Skeletal muscle tissue (tissue), 4 donors: ENCODE measurements around the gene SIRT6. TPM values are rescaled to one million over a fixed set of nuclear protein-coding genes. Genes with fewer than 3 reads are reported as not detected.
A peak's percentile ranks its signal among the peaks of the same experiment; 100 is the strongest.

Experiments used
- H3K27ac ChIP-seq: one replicate; pipeline ENCODE4 v1.7.0; 2013; ENCODE audit warnings: mild to moderate bottlenecking, low read depth, low read length, inconsistent platforms
- H3K27me3 ChIP-seq, 3 donors: one replicate each; pipeline ENCODE4 v1.7.0; 2013; ENCODE audit warnings: low read length in 3 of 3; ENCODE audit not compliant: control insufficient read depth in 3 of 3, insufficient read depth in 3 of 3
- H3K36me3 ChIP-seq, 3 donors: one replicate each; pipeline ENCODE4 v1.7.0; 2013; ENCODE audit warnings: low read length in 3 of 3; ENCODE audit not compliant: control insufficient read depth in 3 of 3, insufficient read depth in 3 of 3
- H3K4me1 ChIP-seq, 3 donors: one replicate each; pipeline ENCODE4 v1.7.0; 2013; ENCODE audit warnings: low read length in 3 of 3, mild to moderate bottlenecking in 3 of 3; ENCODE audit not compliant: control insufficient read depth in 3 of 3, insufficient read depth in 3 of 3
- H3K4me3 ChIP-seq, 3 donors: one replicate each; pipeline ENCODE4 v1.7.0; 2013; ENCODE audit warnings: low read length in 3 of 3
- H3K9ac ChIP-seq, 3 donors: one replicate each; pipeline ENCODE4 v1.7.0; 2013; ENCODE audit warnings: low read length in 3 of 3, mild to moderate bottlenecking in 3 of 3, moderate library complexity in 2 of 3, low read depth in 1 of 3
- H3K9me3 ChIP-seq, 3 donors: one replicate each; pipeline ENCODE4 v1.7.0; 2013; ENCODE audit warnings: low read length in 3 of 3; ENCODE audit not compliant: control insufficient read depth in 3 of 3
- total RNA-seq: library from RNA; depleted of rRNA; stranded (reverse); fragments of >200 nt; gene quantifications from one replicate; pipeline ENCODE4 v1.2.3, GENCODE V29; 2014
- donor health status: Osteomylitis.

The SIRT6 gene
- total RNA-seq, 1 donor from 2014 or later: 9.9 TPM

DNA sequence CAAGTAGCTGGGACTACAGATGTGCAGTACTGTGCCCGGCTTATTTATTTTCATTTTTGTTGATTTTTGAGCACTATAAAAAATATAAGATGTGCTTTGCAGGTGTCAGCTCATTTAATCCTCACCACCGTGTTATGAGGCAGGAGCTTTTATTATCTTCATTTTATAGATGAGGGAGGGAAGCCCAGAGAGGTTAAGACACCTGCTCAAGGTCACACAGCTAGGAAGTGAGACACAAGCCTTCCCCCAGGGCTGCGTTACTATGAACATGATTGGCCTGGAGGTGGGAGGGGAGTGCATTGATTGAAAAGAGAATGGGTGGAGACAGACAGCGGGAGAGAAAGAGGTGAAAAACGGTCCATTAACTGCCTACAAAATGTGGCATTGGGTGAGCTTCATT lies 7.3 kb upstream of the SIRT6 start:
- Histone ChIP-seq H3K27ac (no peak overlapping the region), H3K27me3 (peaks cover 7 to 23% (median 8%) of the 10 kb centered on the region in 3 donors), H3K4me1 (peaks cover 0 to 9% (median 5%) of the 10 kb centered on the region in 3 donors), H3K4me3 (no peak overlapping the region), H3K9me3 (no peaks in the 10 kb centered on the region), H3K36me3 (no peaks in the 10 kb centered on the region), H3K9ac (no peak overlapping the region)

DNA sequence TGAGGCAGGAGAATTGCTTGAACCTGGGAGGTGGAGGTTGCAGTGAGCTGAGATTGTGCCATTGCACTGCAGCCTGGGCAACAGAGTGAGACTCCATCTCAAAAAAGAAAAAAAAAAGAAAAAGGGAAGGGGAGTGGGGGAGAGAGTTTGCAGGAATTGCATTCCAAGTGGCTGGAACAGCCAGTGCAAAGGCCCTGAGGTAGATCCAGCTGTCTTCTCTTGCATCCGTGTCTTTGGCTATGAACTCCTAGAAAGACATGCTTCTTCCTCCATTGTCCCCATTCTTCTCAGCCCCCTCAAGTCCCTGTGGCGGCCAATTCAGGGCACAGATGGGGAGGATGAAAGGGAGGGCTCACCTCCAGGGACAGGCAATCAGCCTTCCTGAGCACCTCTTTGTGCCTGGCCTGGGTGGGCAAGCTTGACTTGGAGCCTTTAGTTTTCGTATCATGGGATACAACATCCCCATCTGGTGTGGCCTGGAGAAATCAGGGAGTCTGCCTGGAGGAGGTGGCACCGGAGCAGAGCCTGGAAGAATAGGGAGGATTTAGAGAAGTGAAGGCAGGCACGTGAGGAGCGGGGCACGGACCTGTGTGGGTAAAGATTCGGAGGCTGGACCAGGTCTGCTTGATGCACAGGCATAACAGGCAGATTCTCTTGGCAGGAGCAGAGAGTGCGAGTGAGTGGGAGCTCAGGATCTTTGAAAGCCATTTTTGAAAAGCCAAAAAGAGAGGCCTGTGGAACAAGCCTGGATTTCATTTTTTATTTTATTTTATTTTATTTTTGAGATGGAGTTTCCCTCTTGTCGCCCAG lies 5.2 kb upstream of the SIRT6 start:
- no peak overlapping the region for H3K9ac ChIP-seq
- no peaks in the 10 kb centered on the region for H3K36me3 ChIP-seq
- peaks cover 10 to 28% (median 20%) of the 10 kb centered on the region in 3 donors for H3K4me1 ChIP-seq
- H3K9me3 ChIP-seq: no peaks in the 10 kb centered on the region
- no peak overlapping the region for H3K4me3 ChIP-seq
- peaks cover 0 to 11% (median 0%) of the 10 kb centered on the region in 3 donors for H3K27me3 ChIP-seq
- no peak overlapping the region for H3K27ac ChIP-seq

DNA sequence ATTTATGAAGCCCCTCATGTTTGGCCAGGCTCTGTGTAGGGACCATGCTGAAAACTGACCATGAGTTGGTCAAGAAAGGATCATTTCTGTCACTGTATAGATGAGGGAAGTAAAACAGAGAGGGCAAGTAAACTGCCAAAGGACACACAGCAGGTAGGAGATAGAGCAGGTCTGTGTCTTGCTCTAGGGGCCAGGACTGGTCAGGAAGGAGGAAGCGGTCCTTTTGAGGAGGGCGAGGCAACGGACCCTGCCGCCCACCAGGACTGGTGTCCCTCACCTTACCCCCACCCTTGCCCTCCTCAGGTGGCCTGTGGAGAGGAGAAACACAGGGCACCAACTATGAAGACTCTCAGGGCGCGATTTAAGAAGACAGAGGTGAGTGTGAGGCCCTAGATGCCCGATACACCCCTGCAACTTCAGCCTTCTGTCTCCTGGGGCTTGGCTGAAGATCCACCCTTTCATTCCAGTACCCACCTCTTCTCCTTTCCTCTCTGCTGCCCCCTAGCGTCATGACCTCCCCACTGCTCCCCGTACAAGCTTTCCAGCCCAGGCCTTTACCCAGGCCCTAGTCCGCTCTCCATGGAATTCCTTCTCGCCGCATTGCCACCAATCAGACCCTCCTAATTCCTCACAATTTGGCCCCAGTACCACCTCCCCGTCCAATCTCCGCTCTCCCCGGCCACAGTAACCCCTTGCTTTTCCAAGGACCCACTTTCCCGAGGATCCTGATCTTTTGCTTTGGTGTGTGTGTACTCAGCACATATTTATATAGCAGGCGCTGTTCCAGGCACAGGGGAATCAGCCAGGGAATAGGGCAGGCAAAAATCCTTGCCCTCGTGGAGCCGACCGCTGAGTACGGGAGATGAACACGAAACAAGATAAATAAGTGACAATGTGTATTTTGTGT lies 4.0 kb upstream of the SIRT6 start:
- H3K9me3 ChIP-seq: no peaks in the 10 kb centered on the region
- no peaks in the 10 kb centered on the region for H3K36me3 ChIP-seq
- H3K9ac ChIP-seq: peak overlapping the region; percentile 32 to 80 (median 51)
- no peak overlapping the region for H3K27ac ChIP-seq
- H3K4me1 ChIP-seq: peaks cover 16 to 36% (median 27%) of the 10 kb centered on the region in 3 donors
- H3K4me3 ChIP-seq: no peak overlapping the region
- H3K27me3 ChIP-seq: peaks cover 0 to 9% (median 0%) of the 10 kb centered on the region in 3 donors

DNA sequence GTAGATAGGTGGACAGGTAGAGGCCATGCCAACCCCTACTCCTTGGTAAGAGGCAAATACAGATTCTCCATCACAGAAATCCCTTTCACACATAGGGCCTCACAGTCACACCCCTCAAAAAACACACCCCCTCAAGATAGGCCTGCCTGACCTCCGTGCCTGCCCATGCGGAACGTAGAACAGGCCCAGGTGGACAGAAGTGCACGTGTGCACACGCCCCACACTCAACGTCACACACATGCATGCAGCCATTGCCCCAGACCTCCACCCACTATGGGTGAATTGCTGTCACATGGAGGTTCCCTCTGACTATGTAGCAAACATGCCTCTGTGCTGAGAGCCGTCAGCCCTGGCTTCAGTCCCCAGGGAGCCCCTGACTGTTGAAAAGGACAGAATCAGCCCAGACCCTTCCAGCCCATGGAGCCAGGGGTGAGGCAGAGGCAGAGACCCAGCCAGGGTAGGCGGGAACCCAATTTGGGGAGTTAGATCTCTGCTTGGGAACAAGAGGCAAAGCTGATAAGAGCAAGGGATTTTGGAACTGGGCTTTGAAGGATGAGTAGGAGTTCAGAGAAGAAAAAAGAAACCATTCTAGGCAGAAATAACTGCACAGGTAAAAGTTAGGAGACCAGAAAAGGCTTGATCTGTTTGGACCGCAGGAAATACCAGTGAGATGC lies 3.2 kb upstream of the SIRT6 start:
- Histone ChIP-seq H3K36me3 (peaks cover 0 to 4% (median 0%) of the 10 kb centered on the region in 3 donors), H3K4me1 (peaks cover 21 to 44% (median 33%) of the 10 kb centered on the region in 3 donors), H3K27ac (no peak overlapping the region)

DNA sequence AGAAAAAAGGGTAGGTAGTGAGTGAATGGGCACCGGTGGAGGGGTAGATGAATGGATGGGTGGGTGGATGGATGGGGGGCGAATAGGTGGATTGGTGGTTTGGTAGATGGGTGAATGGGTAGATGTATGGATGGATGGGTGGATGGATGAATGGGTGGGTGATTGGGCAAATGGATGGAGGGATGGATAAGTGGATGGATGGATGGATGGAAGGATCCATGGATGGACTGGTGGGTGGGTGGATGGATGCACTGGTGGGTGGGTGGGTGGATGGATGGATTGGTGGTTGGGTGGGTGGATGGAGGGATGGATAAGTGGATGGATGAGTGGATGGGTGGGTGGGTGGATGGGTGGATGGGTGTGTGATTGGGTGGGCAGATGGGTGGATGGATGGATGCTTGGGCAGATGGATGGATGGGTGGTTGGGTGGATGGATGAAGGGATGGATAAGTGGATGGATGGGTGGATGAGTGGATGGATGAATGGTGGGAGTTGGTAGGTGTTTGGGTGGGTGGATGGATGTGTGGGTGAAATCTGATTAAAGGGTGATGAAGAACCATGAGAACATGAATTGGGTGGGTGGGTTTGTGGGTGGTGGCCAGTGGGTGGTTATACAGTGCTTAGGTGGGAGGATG lies 2.5 kb upstream of the SIRT6 start:
- Histone ChIP-seq H3K36me3 (peaks cover under 1 to 10% (median 3%) of the 10 kb centered on the region in 3 donors), H3K27me3 (peaks cover 0 to 9% (median 0%) of the 10 kb centered on the region in 3 donors), H3K27ac (no peak overlapping the region), H3K4me3 (no peak overlapping the region), H3K4me1 (peaks cover 21 to 46% (median 33%) of the 10 kb centered on the region in 3 donors), H3K9me3 (no peaks in the 10 kb centered on the region), H3K9ac (peak overlapping the region in 1 of 3 donors; percentile 68)

More for the DNA sequence above, 3.2 kb upstream of the SIRT6 start:
- H3K9ac ChIP-seq: no peak overlapping the region
- H3K4me3 ChIP-seq: no peak overlapping the region
- H3K9me3 ChIP-seq: no peaks in the 10 kb centered on the region
- peaks cover 0 to 9% (median 0%) of the 10 kb centered on the region in 3 donors for H3K27me3 ChIP-seq

- peaks cover 21 to 46% (median 33%) of the 10 kb centered on the region in 3 donors for H3K4me1 ChIP-seq
- no peak overlapping the region for H3K27ac ChIP-seq
- peaks cover 3 to 14% (median 5%) of the 10 kb centered on the region in 3 donors for H3K36me3 ChIP-seq
- no peaks in the 10 kb centered on the region for H3K9me3 ChIP-seq
- peaks cover 0 to 9% (median 0%) of the 10 kb centered on the region in 3 donors for H3K27me3 ChIP-seq
- H3K9ac ChIP-seq: peak overlapping the region in 1 of 3 donors; percentile 68
- H3K4me3 ChIP-seq: peak overlapping the region in 1 of 3 donors; percentile 36
These were observed 1.8 kb upstream of the SIRT6 start for GRCh38 chr19:4183967-4184717.

DNA sequence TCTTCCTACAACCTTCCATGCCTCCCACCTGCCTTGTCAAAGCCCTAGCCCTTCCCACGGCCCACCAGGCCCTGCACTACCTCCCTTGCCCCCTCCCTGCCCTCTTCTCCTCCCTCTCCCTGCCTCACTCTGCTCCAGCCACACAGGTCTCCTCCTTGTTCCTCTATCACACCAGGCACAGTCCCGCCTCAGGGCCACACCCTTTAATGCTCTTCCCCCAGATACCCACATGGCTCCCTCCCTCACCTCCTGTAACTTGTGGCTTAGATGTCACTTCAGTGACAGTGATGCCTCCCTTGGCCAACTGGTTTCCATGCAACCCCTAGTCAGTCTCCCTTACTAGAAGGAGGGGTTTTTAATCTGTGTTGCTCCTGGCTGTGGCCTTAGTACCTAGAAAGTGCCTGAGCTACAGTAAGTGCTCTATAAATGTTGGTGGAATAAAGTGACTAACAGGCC lies 1.3 kb downstream of the SIRT6 start:
- peak overlapping the region in 2 of 3 donors; percentile 52 to 99 for H3K4me3 ChIP-seq
- peaks cover 5 to 18% (median 9%) of the 10 kb centered on the region in 3 donors for H3K36me3 ChIP-seq
- peaks cover 0 to 3% (median 0%) of the 10 kb centered on the region in 3 donors for H3K27me3 ChIP-seq
- H3K9me3 ChIP-seq: no peaks in the 10 kb centered on the region
- peaks cover 21 to 37% (median 28%) of the 10 kb centered on the region in 3 donors for H3K4me1 ChIP-seq
- peak overlapping the region in 1 of 3 donors; percentile 45 for H3K9ac ChIP-seq
- H3K27ac ChIP-seq: no peak overlapping the region

DNA sequence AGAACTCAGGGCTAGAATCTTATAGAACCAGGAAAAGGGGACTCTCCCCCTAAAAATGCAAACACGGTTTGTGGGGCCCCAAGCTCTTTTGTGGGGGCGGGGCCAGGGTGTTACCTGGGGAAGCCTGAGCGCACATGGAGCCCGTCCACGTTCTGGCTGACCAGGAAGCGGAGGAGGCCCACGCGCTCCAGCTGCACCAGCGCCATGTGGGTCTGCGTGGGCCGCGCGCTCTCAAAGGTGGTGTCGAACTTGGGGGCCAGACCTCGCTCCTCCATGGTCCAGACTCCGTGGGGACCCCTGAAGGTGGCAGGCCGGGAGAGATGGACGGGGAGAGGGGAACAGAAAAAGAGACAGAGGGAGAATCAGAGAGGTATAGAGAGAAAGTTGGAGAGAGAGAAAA lies 3.4 kb downstream of the SIRT6 start:
- H3K36me3 ChIP-seq: peaks cover 8 to 27% (median 18%) of the 10 kb centered on the region in 3 donors

More for the DNA sequence above, 3.4 kb downstream of the SIRT6 start:
- H3K9me3 ChIP-seq: no peaks in the 10 kb centered on the region
- H3K9ac ChIP-seq: no peak overlapping the region
- no peak overlapping the region for H3K27ac ChIP-seq
- no peak overlapping the region for H3K4me3 ChIP-seq
- peaks cover 18 to 30% (median 22%) of the 10 kb centered on the region in 3 donors for H3K4me1 ChIP-seq
- H3K27me3 ChIP-seq: no peaks in the 10 kb centered on the region
